Measurements from ENCODE around the gene TTPAL. TPM values are rescaled to one million over a fixed set of nuclear protein-coding genes. Genes with fewer than 3 reads are reported as not detected.

Gene TTPAL
- total RNA-seq, 2 donors from 2014 or later = 7.3 to 17.6 TPM

DNA sequence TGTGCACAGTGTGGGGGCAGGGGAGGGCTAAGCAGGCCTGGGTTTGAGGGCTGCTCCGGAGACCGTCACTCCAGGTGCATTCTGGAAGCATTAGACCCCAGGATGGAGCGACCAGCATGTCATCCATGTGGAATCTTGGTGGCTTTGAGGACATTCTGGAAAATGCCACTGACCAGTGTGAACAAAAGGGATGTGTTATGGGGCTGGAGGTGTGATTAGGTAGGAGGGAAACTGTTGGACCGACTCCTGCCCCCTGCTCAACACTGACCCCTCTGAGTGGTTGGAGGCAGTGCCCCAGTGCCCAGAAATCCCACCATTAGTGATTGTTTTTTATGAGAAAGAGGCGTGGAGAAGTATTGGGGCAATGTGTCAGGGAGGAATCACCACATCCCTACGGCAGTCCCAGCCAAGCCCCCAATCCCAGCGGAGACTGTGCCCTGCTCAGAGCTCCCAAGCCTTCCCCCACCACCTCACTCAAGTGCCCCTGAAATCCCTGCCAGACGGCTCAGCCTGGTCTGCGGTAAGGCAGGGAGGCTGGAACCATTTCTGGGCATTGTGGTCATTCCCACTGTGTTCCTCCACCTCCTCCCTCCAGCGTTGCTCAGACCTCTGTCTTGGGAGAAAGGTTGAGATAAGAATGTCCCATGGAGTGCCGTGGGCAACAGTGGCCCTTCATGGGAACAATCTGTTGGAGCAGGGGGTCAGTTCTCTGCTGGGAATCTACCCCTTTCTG, 44.0 kb upstream of the TTPAL start:
- Histone ChIP-seq H3K27ac (no peak overlapping the region), H3K9me3 (no peaks in the 10 kb centered on the region), H3K36me3 (no peaks in the 10 kb centered on the region), H3K4me1 (ENCODE audit: control insufficient read depth in 1 of 2, low read depth in 2 of 2) (no peaks in the 10 kb centered on the region), H3K4me3 (no peak overlapping the region), H3K27me3 (replicated peaks; ENCODE audit: insufficient read depth) (no peaks in the 10 kb centered on the region)
- DNase-seq (ENCODE audit: low spot score) = no peak
- TF ChIP-seq, protein P1, sequence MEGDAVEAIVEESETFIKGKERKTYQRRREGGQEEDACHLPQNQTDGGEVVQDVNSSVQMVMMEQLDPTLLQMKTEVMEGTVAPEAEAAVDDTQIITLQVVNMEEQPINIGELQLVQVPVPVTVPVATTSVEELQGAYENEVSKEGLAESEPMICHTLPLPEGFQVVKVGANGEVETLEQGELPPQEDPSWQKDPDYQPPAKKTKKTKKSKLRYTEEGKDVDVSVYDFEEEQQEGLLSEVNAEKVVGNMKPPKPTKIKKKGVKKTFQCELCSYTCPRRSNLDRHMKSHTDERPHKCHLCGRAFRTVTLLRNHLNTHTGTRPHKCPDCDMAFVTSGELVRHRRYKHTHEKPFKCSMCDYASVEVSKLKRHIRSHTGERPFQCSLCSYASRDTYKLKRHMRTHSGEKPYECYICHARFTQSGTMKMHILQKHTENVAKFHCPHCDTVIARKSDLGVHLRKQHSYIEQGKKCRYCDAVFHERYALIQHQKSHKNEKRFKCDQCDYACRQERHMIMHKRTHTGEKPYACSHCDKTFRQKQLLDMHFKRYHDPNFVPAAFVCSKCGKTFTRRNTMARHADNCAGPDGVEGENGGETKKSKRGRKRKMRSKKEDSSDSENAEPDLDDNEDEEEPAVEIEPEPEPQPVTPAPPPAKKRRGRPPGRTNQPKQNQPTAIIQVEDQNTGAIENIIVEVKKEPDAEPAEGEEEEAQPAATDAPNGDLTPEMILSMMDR (IDR thresholded peaks at IDR 0.05) = no peak
- ATAC-seq (ENCODE audit: insufficient number of reproducible peaks, low FRiP score, low read depth) = no peak

DNA sequence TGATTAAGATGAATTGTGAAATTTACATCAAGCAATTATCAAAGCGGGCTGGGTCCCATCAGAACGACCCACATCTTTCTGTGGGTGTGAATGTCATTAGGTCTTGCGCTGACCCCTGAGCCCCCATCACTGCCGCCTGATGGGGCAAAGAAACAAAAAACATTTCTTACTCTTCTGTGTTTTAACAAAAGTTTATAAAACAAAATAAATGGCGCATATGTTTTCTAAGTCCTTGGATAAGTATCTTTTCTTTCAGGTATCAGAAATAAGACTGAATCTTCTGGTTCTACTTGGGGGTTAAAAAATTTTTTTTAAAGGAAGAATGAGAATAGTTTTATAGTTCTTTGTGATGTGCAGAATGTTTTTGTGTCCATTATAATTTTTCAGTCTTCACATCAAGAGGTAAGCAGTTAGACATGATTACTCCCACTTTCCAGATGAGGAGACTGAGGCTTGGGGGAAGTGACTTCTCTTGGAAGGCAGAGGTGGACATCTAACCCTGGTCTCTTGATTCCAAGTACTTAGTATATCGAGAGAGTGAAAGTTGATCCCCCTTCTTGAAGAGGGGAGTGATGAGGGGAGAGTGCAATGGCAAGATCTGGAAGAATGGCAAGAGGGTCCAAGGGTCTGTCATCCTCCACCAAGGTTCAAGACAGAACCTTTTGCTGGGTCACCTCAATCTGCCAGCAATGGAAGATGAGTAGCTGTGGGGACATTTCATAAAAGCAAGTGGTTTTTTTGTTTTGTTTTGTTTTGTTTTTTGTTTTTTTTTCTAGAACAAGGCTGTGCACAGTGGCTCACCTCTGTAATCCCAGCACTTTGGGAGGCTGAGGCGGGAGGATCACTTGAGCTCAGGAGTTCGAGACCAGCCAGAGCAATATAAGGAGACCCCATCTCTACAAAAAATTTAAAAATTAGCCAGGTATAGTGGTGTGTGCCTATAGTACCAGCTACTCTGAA, 42.8 kb upstream of the TTPAL start:
- ATAC-seq (ENCODE audit: insufficient number of reproducible peaks, low FRiP score, low read depth) (no peak), DNase-seq (ENCODE audit: low spot score) (no peak)
- Histone ChIP-seq H3K27me3 (replicated peaks; ENCODE audit: insufficient read depth) (no peaks in the 10 kb centered on the region), H3K4me1 (ENCODE audit: control insufficient read depth in 1 of 2, low read depth in 2 of 2) (no peaks in the 10 kb centered on the region), H3K9me3 (no peaks in the 10 kb centered on the region), H3K27ac (no peak overlapping the region), H3K36me3 (no peaks in the 10 kb centered on the region), H3K4me3 (no peak overlapping the region)
- TF ChIP-seq, protein P1 (IDR thresholded peaks at IDR 0.05) = no peak

DNA sequence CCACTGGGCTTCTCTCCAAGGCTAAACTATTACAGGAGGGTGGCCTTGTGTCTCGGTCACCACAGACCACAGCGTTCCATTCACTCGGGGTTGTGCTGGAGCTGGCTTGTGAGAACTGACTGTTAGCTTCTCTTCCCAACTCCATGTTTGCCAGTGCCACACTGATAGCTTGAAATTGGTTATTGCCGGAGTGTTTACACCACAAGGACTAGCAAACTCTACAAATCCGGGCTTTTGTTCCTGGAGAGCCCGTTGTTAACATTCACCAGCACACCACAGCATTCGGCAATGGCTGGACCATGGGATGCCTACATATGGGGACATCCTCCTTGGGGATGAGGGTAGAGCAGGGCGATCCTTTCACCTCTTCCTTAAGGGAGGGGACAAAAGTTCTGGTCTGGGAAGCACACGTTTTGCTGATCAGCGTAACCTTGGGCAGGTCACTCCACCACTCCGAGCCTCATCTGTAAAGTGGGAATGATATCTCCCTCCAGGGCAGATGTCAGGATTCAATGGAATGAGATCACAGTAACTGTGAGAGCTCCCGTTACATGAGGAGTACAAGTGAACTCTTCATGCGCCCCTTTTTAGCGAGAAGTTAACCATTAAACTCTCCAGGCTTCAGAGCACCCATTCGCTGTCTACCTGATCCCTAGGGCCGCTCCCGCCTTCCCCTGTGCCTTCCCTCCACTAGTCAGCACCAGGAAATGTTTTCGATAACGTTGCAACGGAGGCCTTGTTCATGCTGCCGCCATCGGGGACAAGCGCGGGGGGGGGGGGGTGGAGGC, 41.7 kb upstream of the TTPAL start:
- TF ChIP-seq, protein P1 (IDR thresholded peaks at IDR 0.05) = no peak

DNA sequence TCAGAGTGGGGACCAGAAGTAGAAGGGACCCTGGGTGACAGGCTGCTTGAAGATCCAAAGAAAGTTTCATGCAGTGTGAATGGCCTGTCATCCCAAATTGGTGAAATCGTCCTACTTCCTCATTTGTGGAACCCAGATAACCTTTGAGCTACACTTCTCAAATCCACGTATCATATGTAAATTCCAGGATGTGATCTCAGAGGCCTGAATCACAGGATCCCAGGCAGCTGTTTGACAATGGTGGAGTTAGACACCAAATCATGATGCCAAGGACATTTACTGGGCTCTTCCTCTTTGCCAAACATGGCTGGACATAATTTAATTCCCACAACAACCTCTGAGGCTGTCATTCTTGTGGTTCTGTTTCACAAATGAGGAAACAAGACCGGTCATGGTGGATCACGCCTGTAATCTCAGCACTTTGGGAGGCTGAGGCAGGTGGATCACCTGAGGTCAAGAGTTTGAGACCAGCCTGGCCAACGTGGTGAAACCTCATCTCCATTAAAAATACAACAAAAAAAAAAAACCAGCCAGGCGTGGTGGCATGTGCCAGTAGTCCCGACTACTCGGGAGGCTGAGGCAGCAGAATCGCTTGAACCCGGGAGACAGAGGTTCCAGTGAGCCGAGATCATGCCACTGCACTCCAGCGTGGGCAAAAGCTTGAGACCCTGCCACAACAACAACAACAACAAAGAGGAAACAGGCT, 39.9 kb upstream of the TTPAL start:
- Histone ChIP-seq H3K9me3 (no peaks in the 10 kb centered on the region), H3K36me3 (no peaks in the 10 kb centered on the region), H3K27me3 (replicated peaks; ENCODE audit: insufficient read depth) (no peaks in the 10 kb centered on the region), H3K27ac (no peak overlapping the region), H3K4me1 (ENCODE audit: control insufficient read depth in 1 of 2, low read depth in 2 of 2) (no peaks in the 10 kb centered on the region), H3K4me3 (no peak overlapping the region)
- TF ChIP-seq, protein P1 (IDR thresholded peaks at IDR 0.05) = no peak
- DNase-seq (ENCODE audit: low spot score) (no peak), ATAC-seq (ENCODE audit: insufficient number of reproducible peaks, low FRiP score, low read depth) (no peak)

More for the DNA sequence above, 41.7 kb upstream of the TTPAL start:
- DNase-seq (ENCODE audit: low spot score) = no peak
- H3K36me3 ChIP-seq = no peaks in the 10 kb centered on the region
- H3K27ac ChIP-seq = no peak overlapping the region
- H3K4me3 ChIP-seq = no peak overlapping the region
- no peaks in the 10 kb centered on the region for H3K9me3 ChIP-seq
- ATAC-seq (ENCODE audit: insufficient number of reproducible peaks, low FRiP score, low read depth) = no peak
- H3K27me3 ChIP-seq (replicated peaks; ENCODE audit: insufficient read depth) = no peaks in the 10 kb centered on the region
- H3K4me1 ChIP-seq (ENCODE audit: control insufficient read depth in 1 of 2, low read depth in 2 of 2) = no peaks in the 10 kb centered on the region

Data from thoracic aorta (tissue), 2 donors.